A549 (cell line): ENCODE data around the gene ANKRD11.
"Not testable (repeated sequence)": the region's sequence is repeated elsewhere in the genome, so short reads cannot be mapped to it uniquely, and the experiment has no call there.

Experiments
- CBX2 ChIP-seq: fragments of 200-600 bp; sonication (generic); IDR thresholded peaks from 2 replicates; pipeline ENCODE4 v1.6.1; 2016; ENCODE audit warnings: low read depth, mild to moderate bottlenecking, borderline replicate concordance
- HDAC2 ChIP-seq: fragments of 200-600 bp; sonication (generic); IDR thresholded peaks from 2 replicates; pipeline ENCODE4 v1.6.1; 2016
- POLR2A ChIP-seq: IDR thresholded peaks from 2 replicates; pipeline ENCODE4 v1.6.1; 2012; ENCODE audit warnings: mild to moderate bottlenecking, low read length
- TF ChIP-seq, protein P1 (sequence below): fragments of 250-450 bp; sonication (Bioruptor Pico); IDR thresholded peaks from 2 replicates; pipeline ENCODE4 v1.5.0; 2020; ENCODE audit warnings: low read depth, mild to moderate bottlenecking, moderate library complexity
- TF ChIP-seq, protein P2 (sequence below): fragments of >200 bp; sonication (Bioruptor Twin); formaldehyde crosslinking; IDR thresholded peaks from 3 replicates; pipeline ENCODE4 v1.5.1; 2016

DNA sequence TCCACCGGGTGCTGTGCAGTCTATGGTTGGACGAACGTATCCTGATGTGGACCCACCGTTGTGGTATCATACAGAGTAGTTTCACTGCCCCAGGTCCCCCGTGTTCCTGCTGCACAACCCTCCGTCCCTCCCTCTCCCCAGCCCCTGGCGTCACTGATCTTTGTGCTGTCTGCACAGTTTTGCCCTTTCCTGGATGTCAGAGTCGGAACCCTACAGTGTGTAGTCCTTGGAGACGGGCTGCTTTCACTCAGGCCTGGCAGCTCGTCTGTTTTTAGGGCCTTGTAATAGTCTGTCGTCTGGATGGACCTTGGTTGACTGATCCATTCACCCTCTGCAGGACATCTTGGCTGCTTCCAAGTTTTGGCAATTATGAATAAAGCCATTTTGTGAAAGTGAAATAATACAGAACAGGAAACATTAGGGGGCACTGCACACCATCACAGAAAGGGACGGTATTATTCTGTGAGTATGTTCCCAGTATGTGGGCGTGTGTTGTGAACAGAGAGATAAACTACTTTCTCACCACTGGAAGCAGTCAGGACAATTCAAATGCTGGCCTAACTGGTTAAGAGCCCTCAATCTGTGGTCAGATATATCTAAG, 156.9 kb downstream of the ANKRD11 start:
- TF ChIP-seq POLR2A, HDAC2, CBX2: not testable (repeated sequence)
- TF ChIP-seq, protein P1, sequence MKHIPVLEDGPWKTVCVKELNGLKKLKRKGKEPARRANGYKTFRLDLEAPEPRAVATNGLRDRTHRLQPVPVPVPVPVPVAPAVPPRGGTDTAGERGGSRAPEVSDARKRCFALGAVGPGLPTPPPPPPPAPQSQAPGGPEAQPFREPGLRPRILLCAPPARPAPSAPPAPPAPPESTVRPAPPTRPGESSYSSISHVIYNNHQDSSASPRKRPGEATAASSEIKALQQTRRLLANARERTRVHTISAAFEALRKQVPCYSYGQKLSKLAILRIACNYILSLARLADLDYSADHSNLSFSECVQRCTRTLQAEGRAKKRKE (CRISPR knock-in tag), result not testable (repeated sequence)
- TF ChIP-seq, protein P2, sequence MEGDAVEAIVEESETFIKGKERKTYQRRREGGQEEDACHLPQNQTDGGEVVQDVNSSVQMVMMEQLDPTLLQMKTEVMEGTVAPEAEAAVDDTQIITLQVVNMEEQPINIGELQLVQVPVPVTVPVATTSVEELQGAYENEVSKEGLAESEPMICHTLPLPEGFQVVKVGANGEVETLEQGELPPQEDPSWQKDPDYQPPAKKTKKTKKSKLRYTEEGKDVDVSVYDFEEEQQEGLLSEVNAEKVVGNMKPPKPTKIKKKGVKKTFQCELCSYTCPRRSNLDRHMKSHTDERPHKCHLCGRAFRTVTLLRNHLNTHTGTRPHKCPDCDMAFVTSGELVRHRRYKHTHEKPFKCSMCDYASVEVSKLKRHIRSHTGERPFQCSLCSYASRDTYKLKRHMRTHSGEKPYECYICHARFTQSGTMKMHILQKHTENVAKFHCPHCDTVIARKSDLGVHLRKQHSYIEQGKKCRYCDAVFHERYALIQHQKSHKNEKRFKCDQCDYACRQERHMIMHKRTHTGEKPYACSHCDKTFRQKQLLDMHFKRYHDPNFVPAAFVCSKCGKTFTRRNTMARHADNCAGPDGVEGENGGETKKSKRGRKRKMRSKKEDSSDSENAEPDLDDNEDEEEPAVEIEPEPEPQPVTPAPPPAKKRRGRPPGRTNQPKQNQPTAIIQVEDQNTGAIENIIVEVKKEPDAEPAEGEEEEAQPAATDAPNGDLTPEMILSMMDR, result peak; percentile 45
